Fibroblast of lung (primary cell): ENCODE results near the gene OR2L13. TPM values are rescaled to one million over a fixed set of nuclear protein-coding genes. Genes with fewer than 3 reads are reported as not detected.
"Not testable (repeated sequence)": the region's sequence is repeated elsewhere in the genome, so short reads cannot be mapped to it uniquely, and the experiment has no call there.

Source experiments
- DNase-seq, 2 donors: peaks; one replicate each; pipeline versions ENCODE4 v3.0.0 to v3.0.0-alpha.2; 2010; ENCODE audit warnings: low read depth in 2 of 2
- H2AFZ ChIP-seq: 2 replicates; pipeline ENCODE4 v1.5.1; 2012; ENCODE audit warnings: low read length, control low read depth, inconsistent platforms
- H3K27ac ChIP-seq: 2 replicates; pipeline ENCODE4 v1.5.1; 2011; ENCODE audit warnings: low read length, control low read depth; ENCODE audit not compliant: insufficient read depth
- H3K27me3 ChIP-seq: 2 replicates; pipeline ENCODE4 v1.5.1; 2011; ENCODE audit warnings: mild to moderate bottlenecking, low read length; ENCODE audit not compliant: control insufficient read depth, insufficient read depth
- H3K36me3 ChIP-seq: 2 replicates; pipeline ENCODE4 v1.5.1; 2011; ENCODE audit warnings: low read length; ENCODE audit not compliant: control insufficient read depth, insufficient read depth
- H3K4me1 ChIP-seq: 2 replicates; pipeline ENCODE4 v1.5.1; 2011; ENCODE audit warnings: low read length; ENCODE audit not compliant: control insufficient read depth, insufficient read depth; ENCODE audit errors: extremely low read depth
- H3K4me2 ChIP-seq: 2 replicates; pipeline ENCODE4 v1.5.1; 2011; ENCODE audit warnings: low read length, control low read depth; ENCODE audit not compliant: insufficient read depth; ENCODE audit errors: extremely low read depth
- H3K4me3 ChIP-seq, 4 experiments: fragments of 200-600 bp in 1 of 4; sonication (generic) in 1 of 4; replicated peaks in 1 of 4; 2 replicates each; pipeline ENCODE4 v1.5.1; 2011 to 2016; ENCODE audit warnings: low read length in 4 of 4, low read depth in 3 of 4, mild to moderate bottlenecking in 3 of 4, control low read depth in 2 of 4, inconsistent platforms in 1 of 4, mixed read lengths in 1 of 4; ENCODE audit not compliant: insufficient read depth in 1 of 4; ENCODE audit errors: control extremely low read depth in 1 of 4
- H3K79me2 ChIP-seq: 2 replicates; pipeline ENCODE4 v1.5.1; 2012; ENCODE audit warnings: mild to moderate bottlenecking, low read length, inconsistent platforms; ENCODE audit not compliant: control insufficient read depth, insufficient read depth
- H3K9ac ChIP-seq: 2 replicates; pipeline ENCODE4 v1.5.1; 2011; ENCODE audit warnings: mild to moderate bottlenecking, low read length, control low read depth; ENCODE audit not compliant: insufficient read depth
- H3K9me3 ChIP-seq: 2 replicates; pipeline ENCODE4 v1.5.1; 2012; ENCODE audit warnings: low read depth, low read length; ENCODE audit not compliant: control insufficient read depth, insufficient read depth
- H4K20me1 ChIP-seq: 2 replicates; pipeline ENCODE4 v1.5.1; 2011; ENCODE audit warnings: low read length; ENCODE audit not compliant: control insufficient read depth, insufficient read depth; ENCODE audit errors: extremely low read depth
- EZH2 ChIP-seq: IDR thresholded peaks from 2 replicates; pipeline ENCODE4 v1.5.1; 2012; ENCODE audit warnings: low read length, control low read depth, mild to moderate bottlenecking; ENCODE audit errors: missing control alignments
- polyA plus RNA-seq, 2 donors: library from polyadenylated mRNA; depleted of rRNA in 1 of 2; stranded (reverse) in 1 of 2; unstranded in 1 of 2; fragments of >200 nt; gene quantifications; 2 replicates each; pipeline ENCODE4 v1.2.1, GENCODE V29; 2011 to 2012; ENCODE audit warnings: missing spikeins in 1 of 2
- total RNA-seq: library from RNA; depleted of rRNA; stranded (reverse); fragments of >200 nt; gene quantifications from 2 replicates; pipeline ENCODE4 v1.2.1, GENCODE V29; 2014
- TF ChIP-seq, protein P1 (sequence below), 2 donors: IDR thresholded peaks in 1 of 2; conservative IDR thresholded peaks in 1 of 2; 1 replicate in 1 of 2; 2 replicates in 1 of 2; pipeline ENCODE4 v1.5.1; 2011 to 2012; ENCODE audit warnings: low read length in 2 of 2, control low read depth in 1 of 2, inconsistent platforms in 1 of 2, low read depth in 1 of 2, mild to moderate bottlenecking in 1 of 2

Gene OR2L13
- total and polyA plus RNA-seq, 2 donors (not counting 1 experiment from before 2014, with no cell fraction given): 0.03 TPM; not detected in 1

DNA sequence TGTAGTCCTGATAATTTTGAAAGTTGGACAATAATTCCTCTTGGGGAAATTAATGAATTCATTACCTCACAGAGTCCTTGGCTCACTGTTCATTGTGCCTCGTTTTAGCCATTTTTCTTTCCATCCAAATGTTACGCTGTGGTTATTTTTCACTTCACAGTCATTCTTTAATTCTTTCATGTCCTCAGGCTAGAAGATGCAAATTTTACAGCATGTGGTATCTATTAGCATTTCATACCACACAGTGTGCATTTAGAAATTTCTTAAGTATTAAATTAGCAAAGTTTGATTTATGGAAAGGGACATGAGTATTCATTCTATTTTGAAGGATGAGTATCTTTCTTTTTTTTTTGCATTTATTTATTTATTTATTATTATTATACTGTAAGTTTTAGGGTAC is 29.9 kb upstream of the OR2L13 start:
- H2AFZ ChIP-seq: no peak overlapping the region
- no peaks in the 10 kb centered on the region for H4K20me1 ChIP-seq
- H3K36me3 ChIP-seq: no peaks in the 10 kb centered on the region
- no peak overlapping the region for H3K4me3 ChIP-seq
- H3K79me2 ChIP-seq: no peaks in the 10 kb centered on the region
- no peak overlapping the region for H3K9ac ChIP-seq
- DNase-seq: no peak
- no peaks in the 10 kb centered on the region for H3K9me3 ChIP-seq
- H3K4me2 ChIP-seq: no peak overlapping the region
- no peaks in the 10 kb centered on the region for H3K27me3 ChIP-seq
- no peaks in the 10 kb centered on the region for H3K4me1 ChIP-seq
- no peak for TF ChIP-seq EZH2
- TF ChIP-seq, protein P1, sequence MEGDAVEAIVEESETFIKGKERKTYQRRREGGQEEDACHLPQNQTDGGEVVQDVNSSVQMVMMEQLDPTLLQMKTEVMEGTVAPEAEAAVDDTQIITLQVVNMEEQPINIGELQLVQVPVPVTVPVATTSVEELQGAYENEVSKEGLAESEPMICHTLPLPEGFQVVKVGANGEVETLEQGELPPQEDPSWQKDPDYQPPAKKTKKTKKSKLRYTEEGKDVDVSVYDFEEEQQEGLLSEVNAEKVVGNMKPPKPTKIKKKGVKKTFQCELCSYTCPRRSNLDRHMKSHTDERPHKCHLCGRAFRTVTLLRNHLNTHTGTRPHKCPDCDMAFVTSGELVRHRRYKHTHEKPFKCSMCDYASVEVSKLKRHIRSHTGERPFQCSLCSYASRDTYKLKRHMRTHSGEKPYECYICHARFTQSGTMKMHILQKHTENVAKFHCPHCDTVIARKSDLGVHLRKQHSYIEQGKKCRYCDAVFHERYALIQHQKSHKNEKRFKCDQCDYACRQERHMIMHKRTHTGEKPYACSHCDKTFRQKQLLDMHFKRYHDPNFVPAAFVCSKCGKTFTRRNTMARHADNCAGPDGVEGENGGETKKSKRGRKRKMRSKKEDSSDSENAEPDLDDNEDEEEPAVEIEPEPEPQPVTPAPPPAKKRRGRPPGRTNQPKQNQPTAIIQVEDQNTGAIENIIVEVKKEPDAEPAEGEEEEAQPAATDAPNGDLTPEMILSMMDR (conservative IDR thresholded peaks at IDR 0.05 in 1 of 2, IDR thresholded peaks at IDR 0.05 in 1 of 2; ENCODE audit: low read depth in 1 of 2, low read length in 2 of 2): no peak
- H3K27ac ChIP-seq: no peak overlapping the region

DNA sequence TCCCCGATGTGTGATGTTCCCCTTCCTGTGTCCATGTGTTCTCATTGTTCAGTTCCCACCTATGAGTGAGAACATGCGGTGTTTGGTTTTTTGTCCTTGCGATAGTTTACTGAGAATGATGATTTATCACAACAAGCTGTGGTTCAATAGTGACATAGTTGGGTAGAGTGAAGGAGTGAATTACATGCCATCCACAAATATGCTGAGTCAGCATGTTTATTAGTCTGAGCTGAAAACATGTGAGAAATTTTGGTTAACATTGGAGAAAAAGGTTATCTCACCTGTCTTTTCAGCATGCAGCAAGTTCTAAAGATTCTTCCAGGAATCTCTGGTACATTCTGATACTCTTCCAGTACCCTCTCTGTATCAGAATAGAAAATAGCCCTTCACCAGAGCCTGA is 29.4 kb upstream of the OR2L13 start:
- no peak overlapping the region for H3K4me2 ChIP-seq
- no peaks in the 10 kb centered on the region for H3K4me1 ChIP-seq
- no peak overlapping the region for H2AFZ ChIP-seq
- H3K4me3 ChIP-seq: no peak overlapping the region
- DNase-seq: no peak
- TF ChIP-seq EZH2: no peak
- TF ChIP-seq, protein P1 (conservative IDR thresholded peaks at IDR 0.05 in 1 of 2, IDR thresholded peaks at IDR 0.05 in 1 of 2; ENCODE audit: low read depth in 1 of 2, low read length in 2 of 2): no peak
- no peaks in the 10 kb centered on the region for H3K27me3 ChIP-seq
- no peaks in the 10 kb centered on the region for H3K36me3 ChIP-seq
- H3K9me3 ChIP-seq: no peaks in the 10 kb centered on the region
- H4K20me1 ChIP-seq: no peaks in the 10 kb centered on the region
- no peaks in the 10 kb centered on the region for H3K79me2 ChIP-seq
- no peak overlapping the region for H3K9ac ChIP-seq
- no peak overlapping the region for H3K27ac ChIP-seq

DNA sequence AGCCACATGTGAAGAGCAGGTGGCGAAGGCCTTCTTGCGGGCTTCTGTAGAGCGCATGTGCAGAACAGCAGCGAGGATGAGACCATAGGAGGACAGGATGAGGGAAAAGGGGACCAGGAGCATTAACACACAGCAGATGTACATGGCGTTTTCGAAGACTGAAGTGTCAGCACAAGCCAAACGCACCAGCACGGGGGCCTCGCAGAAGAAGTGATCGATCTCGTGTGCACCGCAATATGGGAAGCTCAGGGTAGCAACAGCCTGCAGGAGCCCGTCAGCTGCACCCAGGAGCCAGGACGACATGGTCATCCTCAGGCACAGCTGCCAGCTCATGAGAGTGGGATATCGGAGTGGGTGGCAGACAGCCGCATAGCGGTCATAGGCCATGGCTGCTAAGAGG is 11.1 kb upstream of the OR2L13 start:
- H3K27ac ChIP-seq, H3K4me3 ChIP-seq, H4K20me1 ChIP-seq, H3K36me3 ChIP-seq, H3K9me3 ChIP-seq, DNase-seq, H3K27me3 ChIP-seq, H3K4me2 ChIP-seq, H3K79me2 ChIP-seq, H2AFZ ChIP-seq, H3K9ac ChIP-seq, H3K4me1 ChIP-seq: not testable (repeated sequence)
